ENCODE data around the gene DIS3L2. TPM values are rescaled to one million over a fixed set of nuclear protein-coding genes. Genes with fewer than 3 reads are reported as not detected.

The DIS3L2 gene
- total and polyA plus RNA-seq, 2 of the 8 experiments (the other 6 are each of a cell fraction or from before 2014, with no cell fraction given), result 11.5 to 21.6 TPM

DNA sequence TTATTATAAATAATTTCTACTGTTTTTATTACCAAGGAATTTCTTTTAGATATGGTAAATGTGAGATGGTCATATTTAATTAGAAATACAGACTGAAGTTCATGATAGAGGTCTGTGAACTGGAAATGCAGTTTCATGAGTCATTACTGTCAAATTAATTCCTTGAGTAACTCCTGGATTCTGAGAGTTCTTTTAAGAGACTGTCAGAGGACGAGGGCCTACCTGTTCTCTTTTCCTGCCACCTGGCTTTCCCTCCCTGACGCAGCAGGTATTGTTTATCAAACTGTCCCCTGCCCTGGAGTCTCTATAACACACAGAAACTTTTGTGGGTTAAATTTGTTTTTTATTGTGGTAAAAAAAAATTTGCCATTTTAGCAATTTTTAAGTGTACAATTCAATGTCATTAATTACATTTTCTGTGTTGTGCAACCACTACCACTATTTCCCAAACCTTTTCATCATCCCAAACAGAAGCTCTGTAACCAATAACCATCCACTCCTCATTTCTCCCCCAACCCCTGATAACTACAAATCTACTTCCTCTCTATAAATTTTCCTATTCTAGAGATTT lies 142.6 kb downstream of the DIS3L2 start (continued):
- TF ChIP-seq TCF12 (IDR thresholded peaks at IDR 0.05; ENCODE audit: low read depth, low read length) (no peak), TAF1 (IDR thresholded peaks at IDR 0.05; ENCODE audit: low read depth, low read length) (no peak), BCL11A (IDR thresholded peaks at IDR 0.05; ENCODE audit: low read depth in 2 of 2, low read length in 2 of 2) (no peak), POLR2A (IDR thresholded peaks at IDR 0.05; ENCODE audit: control extremely low read depth in 1 of 2, low read depth in 2 of 2, low read length in 2 of 2) (no peak), KDM5A (IDR thresholded peaks at IDR 0.05; ENCODE audit: low read length) (no peak), SRF (IDR thresholded peaks at IDR 0.05; ENCODE audit: low read depth, low read length) (no peak), CTBP2 (IDR thresholded peaks at IDR 0.05; ENCODE audit: borderline replicate concordance, insufficient read depth, insufficient read length, low read length) (no peak), EGR1 (IDR thresholded peaks at IDR 0.05; ENCODE audit: borderline replicate concordance, low read depth, low read length) (no peak)

Data from H1 (cell line).